SK-MEL-5 (cell line): ENCODE measurements around the gene GPATCH8. TPM values are rescaled to one million over a fixed set of nuclear protein-coding genes. Genes with fewer than 3 reads are reported as not detected.
"Not testable (repeated sequence)": the region's sequence is repeated elsewhere in the genome, so short reads cannot be mapped to it uniquely, and the experiment has no call there.

Experiments
- DNase-seq: peaks from one replicate; pipeline ENCODE4 v3.0.0-alpha.2; 2016; ENCODE audit warnings: low read depth, low spot score
- in situ Hi-C: cut with HindIII; loops from 2 replicates; pipeline ENCODE4 v1.10.0; 2016; ENCODE audit warnings: low sequenced_read_pairs, high pct_unique_total_duplicates, low pct_unique_long_range_greater_than_20kb
- polyA plus RNA-seq, 2 experiments: library from polyadenylated mRNA; depleted of rRNA; stranded (reverse); fragments of >200 nt; gene quantifications; 2 replicates each; pipeline ENCODE4 v1.2.3, GENCODE V29; 2015
- total RNA-seq: library from RNA; depleted of rRNA; stranded (reverse); fragments of >200 nt; shearing (Covaris generic); gene quantifications from 2 replicates; pipeline ENCODE4 v1.2.3, GENCODE V29; 2014; rRNA removed

Gene GPATCH8
- total RNA-seq, result 12.0 and 12.3 TPM in 2 replicates
- polyA plus RNA-seq (2015; cell fraction: cytosol; rRNA removed), result 21.6 and 23.0 TPM in 2 replicates
- 29.5 and 31.0 TPM in 2 replicates for polyA plus RNA-seq (2015; cell fraction: nucleus; rRNA removed)

GRCh38 chr17:44503147-44504029 is at the start of gene GPATCH8:
TSS of gene GPATCH8 (minus strand) at chr17:44503406. CDS start at chr17:44503370, 36 bp downstream.
- in situ Hi-C loops, result no loop called here
- peak; percentile 96 for DNase-seq

- in situ Hi-C loops, result no loop called here
- no peak for DNase-seq
Observed at GRCh38 chr17:44552361-44552760, 49.2 kb upstream of the GPATCH8 start.

GRCh38 chr17:44549686-44550085 is 46.5 kb upstream of the GPATCH8 start:
- in situ Hi-C loops, result no loop called here
- no peak for DNase-seq

- DNase-seq, result no peak
- in situ Hi-C loops, result no loop called here
Observed at GRCh38 chr17:44548376-44549230, 45.4 kb upstream of the GPATCH8 start.

- in situ Hi-C loops, result no loop called here
- no peak for DNase-seq
Observed at GRCh38 chr17:44547625-44548267, 44.5 kb upstream of the GPATCH8 start.

- in situ Hi-C loops, result no loop called here
Observed at GRCh38 chr17:44546671-44547606, 43.7 kb upstream of the GPATCH8 start.

GRCh38 chr17:44543905-44544523 is 40.8 kb upstream of the GPATCH8 start:
- in situ Hi-C loops, result no loop called here
- no peak for DNase-seq

More at GRCh38 chr17:44546671-44547606, 43.7 kb upstream of the GPATCH8 start:
- DNase-seq, result no peak

- in situ Hi-C loops, result no loop called here
- DNase-seq, result no peak
Observed at GRCh38 chr17:44543213-44543904, 40.2 kb upstream of the GPATCH8 start.

- in situ Hi-C loops, result no loop called here
- no peak for DNase-seq
Observed at GRCh38 chr17:44541884-44542581, 38.8 kb upstream of the GPATCH8 start.

- no peak for DNase-seq
- in situ Hi-C loops, result no loop called here
Observed at GRCh38 chr17:44540246-44541084, 37.3 kb upstream of the GPATCH8 start.

GRCh38 chr17:44539673-44540072 is 36.5 kb upstream of the GPATCH8 start:
- in situ Hi-C loops, result no loop called here
- no peak for DNase-seq

- in situ Hi-C loops, result not testable (repeated sequence)
Observed at GRCh38 chr17:44537922-44538321, 34.7 kb upstream of the GPATCH8 start.

GRCh38 chr17:44536090-44536953 is 33.1 kb upstream of the GPATCH8 start:
- DNase-seq, result no peak
- in situ Hi-C loops, result no loop called here

More at GRCh38 chr17:44537922-44538321, 34.7 kb upstream of the GPATCH8 start:
- DNase-seq, result not testable (repeated sequence)
